HG02588 (cell line): ENCODE results near the gene GALNT14.
"Not testable (repeated sequence)": the region's sequence is repeated elsewhere in the genome, so short reads cannot be mapped to it uniquely, and the experiment has no call there.

ENCODE experiments used
- ATAC-seq: cut with Tn5 transposase; IDR thresholded peaks from one replicate; pipeline ENCODE4 v1.9.1; 2021; ENCODE audit warnings: mild to moderate bottlenecking, moderate library complexity; ENCODE audit not compliant: unreplicated experiment

Gene GALNT14

GRCh38 chr2:31138037-31138962 is at the start of gene GALNT14:
TSS of gene GALNT14 (minus strand) at chr2:31138440. CDS start at chr2:31138086, 354 bp downstream.
- peak; percentile 43 for ATAC-seq

GRCh38 chr2:31187166-31187565 is 48.9 kb upstream of the GALNT14 start:
- ATAC-seq, result no peak

- not testable (repeated sequence) for ATAC-seq
Observed at GRCh38 chr2:31183973-31184372, 45.7 kb upstream of the GALNT14 start.

GRCh38 chr2:31176742-31177141 is 38.5 kb upstream of the GALNT14 start:
- ATAC-seq, result no peak

GRCh38 chr2:31171142-31171541 is 32.9 kb upstream of the GALNT14 start:
- no peak for ATAC-seq

GRCh38 chr2:31170071-31170698 is 31.9 kb upstream of the GALNT14 start:
- peak; percentile 72 for ATAC-seq

GRCh38 chr2:31168291-31168690 is 30.1 kb upstream of the GALNT14 start:
- no peak for ATAC-seq

GRCh38 chr2:31166925-31167324 is 28.7 kb upstream of the GALNT14 start:
- ATAC-seq, result no peak

- ATAC-seq, result no peak
Observed at GRCh38 chr2:31163011-31163539, 24.8 kb upstream of the GALNT14 start.

GRCh38 chr2:31161637-31162036 is 23.4 kb upstream of the GALNT14 start:
- ATAC-seq, result no peak

GRCh38 chr2:31151501-31151900 is 13.3 kb upstream of the GALNT14 start:
- ATAC-seq, result no peak

GRCh38 chr2:31150120-31150670 is 12.0 kb upstream of the GALNT14 start:
- ATAC-seq, result no peak

GRCh38 chr2:31148514-31148913 is 10.3 kb upstream of the GALNT14 start:
- no peak for ATAC-seq

GRCh38 chr2:31147645-31148044 is 9.4 kb upstream of the GALNT14 start:
- no peak for ATAC-seq

- ATAC-seq, result no peak
Observed at GRCh38 chr2:31142110-31142509, 3.9 kb upstream of the GALNT14 start.

- ATAC-seq, result no peak
Observed at GRCh38 chr2:31141443-31142085, 3.3 kb upstream of the GALNT14 start.

GRCh38 chr2:31140151-31140550 is 1.9 kb upstream of the GALNT14 start:
- ATAC-seq, result no peak

GRCh38 chr2:31139671-31140070 is 1.4 kb upstream of the GALNT14 start:
- ATAC-seq, result no peak

GRCh38 chr2:31137211-31138036 is 816 bp downstream of the GALNT14 start:
- peak; percentile 12 for ATAC-seq

GRCh38 chr2:31136732-31137131 is 1.5 kb downstream of the GALNT14 start:
- ATAC-seq, result no peak
